Sigmoid colon (tissue), 7 donors: Measurements from ENCODE around the gene PCBP3. TPM values are rescaled to one million over a fixed set of nuclear protein-coding genes. Genes with fewer than 3 reads are reported as not detected.
"Not testable (repeated sequence)": the region's sequence is repeated elsewhere in the genome, so short reads cannot be mapped to it uniquely, and the experiment has no call there.

Experiments used
- DNase-seq: peaks from one replicate; pipeline ENCODE4 v3.0.0-alpha.2; 2019
- H3K27ac ChIP-seq, 4 donors: fragments of 200-600 bp; sonication (generic); one replicate each; pipeline ENCODE4 v1.5.1; 2016 to 2019; ENCODE audit warnings: mild to moderate bottlenecking in 1 of 4
- H3K27me3 ChIP-seq, 3 donors: fragments of 200-600 bp; sonication (generic); one replicate each; pipeline ENCODE4 v1.5.1; 2019; ENCODE audit warnings: mild to moderate bottlenecking in 1 of 3
- H3K36me3 ChIP-seq, 4 donors: fragments of 200-600 bp; sonication (generic); one replicate each; pipeline ENCODE4 v1.5.1; 2016 to 2019
- H3K4me1 ChIP-seq, 4 donors: fragments of 200-600 bp; sonication (generic); one replicate each; pipeline ENCODE4 v1.5.1; 2017 to 2019
- H3K4me3 ChIP-seq, 4 donors: fragments of 200-600 bp; sonication (generic); one replicate each; pipeline ENCODE4 v1.5.1; 2017 to 2019; ENCODE audit warnings: mild to moderate bottlenecking in 2 of 4, moderate library complexity in 1 of 4
- H3K9me3 ChIP-seq, 4 donors: fragments of 200-600 bp in 3 of 4; sonication (generic) in 3 of 4; one replicate each; pipeline versions ENCODE4 v1.5.1 to v1.6.1; 2013 to 2019
- CTCF ChIP-seq, 4 experiments: fragments of 450-650 bp in 3 of 4; fragments of 200-600 bp in 1 of 4; IDR thresholded peaks; one replicate each; pipeline ENCODE4 v1.5.1; 2016 to 2019; ENCODE audit warnings: antibody characterized with exemption in 4 of 4, mild to moderate bottlenecking in 3 of 4, moderate library complexity in 2 of 4
- EP300 ChIP-seq, 4 donors: sonication (generic); formaldehyde crosslinking; IDR thresholded peaks; one replicate each; pipeline ENCODE4 v1.6.1; 2017; ENCODE audit warnings: antibody characterized with exemption in 4 of 4
- POLR2A ChIP-seq, 2 donors: fragments of 450-650 bp; IDR thresholded peaks; one replicate each; pipeline ENCODE4 v1.6.1; 2016; ENCODE audit warnings: antibody characterized with exemption in 2 of 2, mild to moderate bottlenecking in 2 of 2, moderate library complexity in 2 of 2
- POLR2AphosphoS5 ChIP-seq, 4 donors: sonication (generic); formaldehyde crosslinking; IDR thresholded peaks; one replicate each; pipeline ENCODE4 v1.6.1; 2017; ENCODE audit warnings: antibody characterized with exemption in 4 of 4
- WGBS, 2 donors: extraction: QIAGEN DNeasy Blood & Tissue Kit; methylation state at CpG; one replicate each; pipeline ENCODE4 v1.1.7; 2013; 5-methylcytosine and 5-hydroxymethylcytosine counted together
- intact Hi-C: fragments of 100-400 bp; cut with DNase I; formaldehyde crosslinking; loops from one replicate; pipeline ENCODE4 v1.15.1; 2023
- polyA plus RNA-seq, 3 donors: library from polyadenylated mRNA; stranded (reverse); fragments of 200-250 nt; gene quantifications; one replicate each; pipeline ENCODE4 v1.2.3, GENCODE V29; 2013
- total RNA-seq, 4 donors: library from RNA; depleted of rRNA; stranded (reverse); fragments of >200 nt; gene quantifications; one replicate each; pipeline ENCODE4 v1.1.0, GENCODE V29; 2016
- donor health status: healthy with polysubstance abuse.
- donor health status: Bipolar disorder and iron deficiency.
- donor health status: healthy.

Gene PCBP3
- total and polyA plus RNA-seq, 7 donors: 1.2 to 21.3 (median 8.2) TPM

- peak; percentile 58 for DNase-seq
- no peak overlapping the region for H3K27ac ChIP-seq
- no peak for TF ChIP-seq EP300 (IDR thresholded peaks at IDR 0.05)
- no peak for TF ChIP-seq POLR2AphosphoS5 (IDR thresholded peaks at IDR 0.05)
- TF ChIP-seq POLR2A (IDR thresholded peaks at IDR 0.05): no peak
- TF ChIP-seq CTCF (IDR thresholded peaks at IDR 0.05): no peak
- no peaks in the 10 kb centered on the region for H3K9me3 ChIP-seq
- intact Hi-C loops: no loop called here
- no peaks in the 10 kb centered on the region for H3K36me3 ChIP-seq
- 81 to 82% methylated on average over 11 of the region's 11 CpGs for WGBS, 2 donors
- H3K4me3 ChIP-seq: no peak overlapping the region
- H3K27me3 ChIP-seq: no peaks in the 10 kb centered on the region
- peaks cover 0 to 15% (median 3%) of the 10 kb centered on the region in 4 donors for H3K4me1 ChIP-seq
Measured at GRCh38 chr21:45959779-45960390, 316.4 kb downstream of the PCBP3 start.

- intact Hi-C loops: not testable (repeated sequence)
- 72 to 74% methylated on average over 2 of the region's 2 CpGs for WGBS, 2 donors
Measured at GRCh38 chr21:45961408-45961807, 317.9 kb downstream of the PCBP3 start.

GRCh38 chr21:45962531-45963231 is 319.2 kb downstream of the PCBP3 start:
- H3K4me3 ChIP-seq: no peak overlapping the region
- H3K27ac ChIP-seq: peak overlapping the region in 2 of 4 donors; percentile 6 to 19
- intact Hi-C loops: no loop called here
- 77 to 81% methylated on average over 4 of the region's 4 CpGs for WGBS, 2 donors
- H3K9me3 ChIP-seq: no peaks in the 10 kb centered on the region
- H3K36me3 ChIP-seq: no peaks in the 10 kb centered on the region
- DNase-seq: peak; percentile 74
- peaks cover 0 to 15% (median 1%) of the 10 kb centered on the region in 4 donors for H3K4me1 ChIP-seq
- no peak for TF ChIP-seq CTCF (IDR thresholded peaks at IDR 0.05)
- TF ChIP-seq EP300 (IDR thresholded peaks at IDR 0.05): no peak
- no peak for TF ChIP-seq POLR2AphosphoS5 (IDR thresholded peaks at IDR 0.05)
- TF ChIP-seq POLR2A (IDR thresholded peaks at IDR 0.05): no peak
- H3K27me3 ChIP-seq: no peaks in the 10 kb centered on the region

More at GRCh38 chr21:45961408-45961807, 317.9 kb downstream of the PCBP3 start:
- H3K4me3 ChIP-seq, H3K27ac ChIP-seq, H3K9me3 ChIP-seq, H3K36me3 ChIP-seq, H3K27me3 ChIP-seq: not testable (repeated sequence)
- peak; percentile 20 for DNase-seq
- peaks cover 0 to 15% (median 3%) of the 10 kb centered on the region in 4 donors for H3K4me1 ChIP-seq

GRCh38 chr21:45963232-45963570 is 319.7 kb downstream of the PCBP3 start:
- H3K27me3 ChIP-seq: no peaks in the 10 kb centered on the region
- peaks cover 0 to 14% (median 0%) of the 10 kb centered on the region in 4 donors for H3K4me1 ChIP-seq
- intact Hi-C loops: no loop called here
- 54 to 57% methylated on average over 3 of the region's 3 CpGs for WGBS, 2 donors
- TF ChIP-seq CTCF (IDR thresholded peaks at IDR 0.05) (no peak), POLR2AphosphoS5 (IDR thresholded peaks at IDR 0.05) (no peak), EP300 (IDR thresholded peaks at IDR 0.05) (no peak), POLR2A (IDR thresholded peaks at IDR 0.05) (no peak)
- H3K9me3 ChIP-seq: no peaks in the 10 kb centered on the region
- H3K4me3 ChIP-seq: no peak overlapping the region
- no peaks in the 10 kb centered on the region for H3K36me3 ChIP-seq
- peak; percentile 46 for DNase-seq
- peak overlapping the region in 2 of 4 donors; percentile 6 to 19 for H3K27ac ChIP-seq

GRCh38 chr21:45964649-45965048 is 321.1 kb downstream of the PCBP3 start:
- Histone ChIP-seq H3K4me3 (no peak overlapping the region), H3K9me3 (no peaks in the 10 kb centered on the region), H3K27ac (no peak overlapping the region), H3K27me3 (no peaks in the 10 kb centered on the region), H3K4me1 (no peaks in the 10 kb centered on the region), H3K36me3 (no peaks in the 10 kb centered on the region)
- TF ChIP-seq POLR2AphosphoS5 (IDR thresholded peaks at IDR 0.05) (no peak), POLR2A (IDR thresholded peaks at IDR 0.05) (no peak), EP300 (IDR thresholded peaks at IDR 0.05) (no peak), CTCF (IDR thresholded peaks at IDR 0.05) (no peak)
- peak; percentile 32 for DNase-seq
- 4 to 23% methylated on average over 1 of the region's 1 CpG for WGBS, 2 donors
- intact Hi-C loops: no loop called here
